ENCODE measurements around the gene ONECUT3.

Gene ONECUT3

GRCh38 chr19:1762243-1763117 is 9.2 kb downstream of the ONECUT3 start:
- Histone ChIP-seq H3K4me1 (ENCODE audit: control insufficient read depth, insufficient read depth, low read length) (no peaks in the 10 kb centered on the region), H3K36me3 (ENCODE audit: control insufficient read depth, insufficient read depth, low read length) (no peaks in the 10 kb centered on the region), H3K4me3 (ENCODE audit: low read length) (no peak overlapping the region), H3K9ac (ENCODE audit: low read length) (no peak overlapping the region), H3K27me3 (ENCODE audit: control insufficient read depth, insufficient read depth, low read length) (peaks cover 71% of the 10 kb centered on the region), H3K27ac (ENCODE audit: low read depth, low read length) (no peak overlapping the region)

- Histone ChIP-seq H3K36me3 (ENCODE audit: control insufficient read depth, insufficient read depth, low read length) (no peaks in the 10 kb centered on the region), H3K4me1 (ENCODE audit: control insufficient read depth, insufficient read depth, low read length) (no peaks in the 10 kb centered on the region), H3K27ac (ENCODE audit: low read depth, low read length) (no peak overlapping the region), H3K4me3 (ENCODE audit: low read length) (no peak overlapping the region), H3K27me3 (ENCODE audit: control insufficient read depth, insufficient read depth, low read length) (peaks cover 70% of the 10 kb centered on the region), H3K9ac (ENCODE audit: low read length) (no peak overlapping the region)
Measured at GRCh38 chr19:1763648-1764639, 10.6 kb downstream of the ONECUT3 start.

GRCh38 chr19:1764729-1765128 is 11.4 kb downstream of the ONECUT3 start:
- no peaks in the 10 kb centered on the region for H3K36me3 ChIP-seq (ENCODE audit: control insufficient read depth, insufficient read depth, low read length)
- H3K27ac ChIP-seq (ENCODE audit: low read depth, low read length) = no peak overlapping the region
- no peak overlapping the region for H3K4me3 ChIP-seq (ENCODE audit: low read length)
- H3K4me1 ChIP-seq (ENCODE audit: control insufficient read depth, insufficient read depth, low read length) = no peaks in the 10 kb centered on the region
- no peak overlapping the region for H3K9ac ChIP-seq (ENCODE audit: low read length)
- peaks cover 70% of the 10 kb centered on the region for H3K27me3 ChIP-seq (ENCODE audit: control insufficient read depth, insufficient read depth, low read length)

GRCh38 chr19:1765232-1765903 is 12.1 kb downstream of the ONECUT3 start:
- H3K36me3 ChIP-seq (ENCODE audit: control insufficient read depth, insufficient read depth, low read length) = no peaks in the 10 kb centered on the region
- no peak overlapping the region for H3K27ac ChIP-seq (ENCODE audit: low read depth, low read length)
- H3K9ac ChIP-seq (ENCODE audit: low read length) = no peak overlapping the region
- H3K27me3 ChIP-seq (ENCODE audit: control insufficient read depth, insufficient read depth, low read length) = peaks cover 68% of the 10 kb centered on the region
- H3K4me1 ChIP-seq (ENCODE audit: control insufficient read depth, insufficient read depth, low read length) = no peaks in the 10 kb centered on the region
- no peak overlapping the region for H3K4me3 ChIP-seq (ENCODE audit: low read length)

GRCh38 chr19:1765904-1766799 is 12.8 kb downstream of the ONECUT3 start:
- Histone ChIP-seq H3K27me3 (ENCODE audit: control insufficient read depth, insufficient read depth, low read length) (peaks cover 66% of the 10 kb centered on the region), H3K27ac (ENCODE audit: low read depth, low read length) (no peak overlapping the region)

GRCh38 chr19:1766800-1767352 is 13.6 kb downstream of the ONECUT3 start:
- no peak overlapping the region for H3K4me3 ChIP-seq (ENCODE audit: low read length)
- peaks cover 59% of the 10 kb centered on the region for H3K27me3 ChIP-seq (ENCODE audit: control insufficient read depth, insufficient read depth, low read length)
- H3K9ac ChIP-seq (ENCODE audit: low read length) = no peak overlapping the region
- no peaks in the 10 kb centered on the region for H3K4me1 ChIP-seq (ENCODE audit: control insufficient read depth, insufficient read depth, low read length)
- no peak overlapping the region for H3K27ac ChIP-seq (ENCODE audit: low read depth, low read length)
- no peaks in the 10 kb centered on the region for H3K36me3 ChIP-seq (ENCODE audit: control insufficient read depth, insufficient read depth, low read length)

More at GRCh38 chr19:1765904-1766799, 12.8 kb downstream of the ONECUT3 start:
- Histone ChIP-seq H3K36me3 (ENCODE audit: control insufficient read depth, insufficient read depth, low read length) (no peaks in the 10 kb centered on the region), H3K4me3 (ENCODE audit: low read length) (no peak overlapping the region), H3K9ac (ENCODE audit: low read length) (no peak overlapping the region), H3K4me1 (ENCODE audit: control insufficient read depth, insufficient read depth, low read length) (no peaks in the 10 kb centered on the region)

- H3K36me3 ChIP-seq (ENCODE audit: control insufficient read depth, insufficient read depth, low read length) = no peaks in the 10 kb centered on the region
- H3K27me3 ChIP-seq (ENCODE audit: control insufficient read depth, insufficient read depth, low read length) = peaks cover 56% of the 10 kb centered on the region
- no peak overlapping the region for H3K4me3 ChIP-seq (ENCODE audit: low read length)
- no peak overlapping the region for H3K9ac ChIP-seq (ENCODE audit: low read length)
- H3K4me1 ChIP-seq (ENCODE audit: control insufficient read depth, insufficient read depth, low read length) = no peaks in the 10 kb centered on the region
- H3K27ac ChIP-seq (ENCODE audit: low read depth, low read length) = no peak overlapping the region
Measured at GRCh38 chr19:1767464-1767933, 14.2 kb downstream of the ONECUT3 start.

- Histone ChIP-seq H3K27me3 (ENCODE audit: control insufficient read depth, insufficient read depth, low read length) (peaks cover 53% of the 10 kb centered on the region), H3K4me1 (ENCODE audit: control insufficient read depth, insufficient read depth, low read length) (no peaks in the 10 kb centered on the region), H3K36me3 (ENCODE audit: control insufficient read depth, insufficient read depth, low read length) (no peaks in the 10 kb centered on the region), H3K27ac (ENCODE audit: low read depth, low read length) (no peak overlapping the region), H3K4me3 (ENCODE audit: low read length) (no peak overlapping the region), H3K9ac (ENCODE audit: low read length) (no peak overlapping the region)
Measured at GRCh38 chr19:1768248-1768647, 14.9 kb downstream of the ONECUT3 start.

GRCh38 chr19:1768918-1769644 is 15.8 kb downstream of the ONECUT3 start:
- Histone ChIP-seq H3K9ac (ENCODE audit: low read length) (no peak overlapping the region), H3K27ac (ENCODE audit: low read depth, low read length) (no peak overlapping the region), H3K4me3 (ENCODE audit: low read length) (no peak overlapping the region), H3K27me3 (ENCODE audit: control insufficient read depth, insufficient read depth, low read length) (peaks cover 55% of the 10 kb centered on the region), H3K36me3 (ENCODE audit: control insufficient read depth, insufficient read depth, low read length) (no peaks in the 10 kb centered on the region), H3K4me1 (ENCODE audit: control insufficient read depth, insufficient read depth, low read length) (no peaks in the 10 kb centered on the region)

GRCh38 chr19:1769645-1769985 is 16.3 kb downstream of the ONECUT3 start:
- H3K9ac ChIP-seq (ENCODE audit: low read length) = no peak overlapping the region
- no peaks in the 10 kb centered on the region for H3K36me3 ChIP-seq (ENCODE audit: control insufficient read depth, insufficient read depth, low read length)
- H3K27me3 ChIP-seq (ENCODE audit: control insufficient read depth, insufficient read depth, low read length) = peaks cover 53% of the 10 kb centered on the region
- no peaks in the 10 kb centered on the region for H3K4me1 ChIP-seq (ENCODE audit: control insufficient read depth, insufficient read depth, low read length)
- no peak overlapping the region for H3K27ac ChIP-seq (ENCODE audit: low read depth, low read length)
- H3K4me3 ChIP-seq (ENCODE audit: low read length) = no peak overlapping the region
